ENCODE measurements around the gene WNT2B.

GRCh38 chr1:112514901-112515300 is 6.1 kb downstream of the WNT2B start:
- no peak for TF ChIP-seq CTCF (tag by site-specific recombination; IDR thresholded peaks at IDR 0.05)
- TF ChIP-seq YY1 (tag by site-specific recombination; IDR thresholded peaks at IDR 0.05) = no peak
- no peak for TF ChIP-seq PATZ1 (tag by site-specific recombination; IDR thresholded peaks at IDR 0.05)
- TF ChIP-seq ZNF518A (tag by site-specific recombination; conservative IDR thresholded peaks at IDR 0.05; ENCODE audit: low read depth) = no peak
- no peak for TF ChIP-seq ZNF747 (tag by site-specific recombination; IDR thresholded peaks at IDR 0.05)
